IPS DF 19.7 (cell line): ENCODE measurements around the gene WHRN.

Source experiments
- DNase-seq: peaks from one replicate; pipeline ENCODE4 v3.0.0-alpha.2; 2013; ENCODE audit warnings: low read depth, low spot score

Gene WHRN

GRCh38 chr9:114472765-114473446, 32.4 kb downstream of the WHRN start:
- DNase-seq = no peak

DNA sequence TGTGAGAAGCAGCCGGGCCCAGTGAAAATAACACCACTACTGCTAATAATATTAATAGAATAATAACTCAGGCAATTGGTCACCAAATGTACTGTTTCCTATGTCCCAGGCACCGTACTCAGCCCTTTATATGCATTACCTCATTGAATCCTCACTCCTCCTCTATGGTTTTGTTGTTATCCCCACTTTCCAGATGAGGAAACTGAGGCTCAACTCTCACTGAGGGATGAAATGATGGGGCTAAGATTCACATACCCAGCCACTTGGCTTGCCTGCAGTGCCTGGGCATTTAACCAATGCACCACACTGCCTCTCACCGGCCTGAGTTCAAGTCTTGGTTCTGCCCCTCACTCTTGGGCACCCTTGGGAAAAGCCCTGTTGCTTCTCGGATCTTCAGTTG, 34.1 kb downstream of the WHRN start:
- DNase-seq = no peak

DNA sequence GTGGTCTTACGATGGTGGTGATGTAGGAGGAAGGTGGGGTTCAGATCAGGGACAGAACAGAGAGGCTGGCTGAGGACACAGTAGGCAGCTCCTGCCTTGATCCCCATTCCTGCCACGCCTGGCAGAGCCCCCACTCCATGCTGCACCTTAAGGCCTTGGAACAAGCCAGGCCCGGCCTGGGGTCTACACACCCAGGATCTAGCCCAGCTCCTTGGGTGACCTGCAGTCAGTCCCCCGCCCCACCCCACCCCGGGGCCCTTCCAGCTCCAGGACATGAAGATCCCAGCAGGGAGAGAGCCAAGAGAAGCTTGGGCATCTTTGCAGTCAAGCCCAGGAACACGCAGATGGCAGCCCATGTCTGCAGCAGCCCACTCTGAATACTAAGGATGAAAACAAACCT, 34.7 kb downstream of the WHRN start:
- no peak for DNase-seq

- DNase-seq = no peak
Observed at GRCh38 chr9:114470121-114470520, 35.2 kb downstream of the WHRN start.

GRCh38 chr9:114469091-114469853, 36.0 kb downstream of the WHRN start:
- no peak for DNase-seq

DNA sequence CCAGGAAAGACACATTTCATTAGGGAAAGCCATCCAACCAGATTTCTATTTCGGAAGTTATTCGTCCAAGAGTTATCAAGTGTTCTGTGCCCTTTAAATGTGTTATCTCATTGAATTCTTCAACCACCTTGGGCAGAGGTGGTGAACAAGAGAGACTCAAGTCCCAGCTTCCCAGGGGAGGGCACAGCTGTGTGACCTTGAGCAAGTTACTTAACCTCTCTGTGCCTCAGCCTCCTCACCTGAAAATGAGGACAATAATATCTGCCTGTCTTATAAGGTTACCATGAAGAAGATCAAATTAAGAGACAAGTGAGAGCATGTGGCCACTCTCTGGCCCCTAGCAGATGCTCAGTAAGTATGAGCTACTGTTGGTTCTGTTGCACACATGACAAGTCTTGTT, 37.4 kb downstream of the WHRN start:
- DNase-seq = no peak

DNA sequence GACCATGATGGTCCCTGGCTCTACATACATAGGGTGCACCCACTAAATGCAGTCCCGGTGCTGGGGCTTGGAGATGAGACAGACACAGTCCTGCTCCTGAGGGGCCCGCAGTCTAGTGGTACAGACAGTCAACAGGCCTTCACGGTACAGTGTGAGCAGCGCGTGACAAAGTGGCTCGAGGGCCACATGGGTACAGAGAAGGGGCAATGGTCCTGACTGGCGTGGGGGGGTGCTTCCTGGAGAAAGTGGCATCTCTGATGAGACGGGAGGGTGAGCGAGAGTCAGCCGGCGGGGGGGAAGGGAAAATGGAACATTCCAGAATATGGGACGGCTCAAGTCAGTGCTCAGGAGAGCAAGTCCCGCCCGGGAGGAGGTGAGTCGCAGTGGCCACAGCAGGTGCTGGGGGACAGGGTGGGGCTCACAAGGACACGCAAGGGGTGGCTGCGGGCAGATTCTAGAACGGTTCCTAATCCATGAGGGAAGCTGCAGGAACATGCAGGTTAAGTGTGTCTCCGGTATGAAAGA, 38.0 kb downstream of the WHRN start:
- DNase-seq = no peak

DNA sequence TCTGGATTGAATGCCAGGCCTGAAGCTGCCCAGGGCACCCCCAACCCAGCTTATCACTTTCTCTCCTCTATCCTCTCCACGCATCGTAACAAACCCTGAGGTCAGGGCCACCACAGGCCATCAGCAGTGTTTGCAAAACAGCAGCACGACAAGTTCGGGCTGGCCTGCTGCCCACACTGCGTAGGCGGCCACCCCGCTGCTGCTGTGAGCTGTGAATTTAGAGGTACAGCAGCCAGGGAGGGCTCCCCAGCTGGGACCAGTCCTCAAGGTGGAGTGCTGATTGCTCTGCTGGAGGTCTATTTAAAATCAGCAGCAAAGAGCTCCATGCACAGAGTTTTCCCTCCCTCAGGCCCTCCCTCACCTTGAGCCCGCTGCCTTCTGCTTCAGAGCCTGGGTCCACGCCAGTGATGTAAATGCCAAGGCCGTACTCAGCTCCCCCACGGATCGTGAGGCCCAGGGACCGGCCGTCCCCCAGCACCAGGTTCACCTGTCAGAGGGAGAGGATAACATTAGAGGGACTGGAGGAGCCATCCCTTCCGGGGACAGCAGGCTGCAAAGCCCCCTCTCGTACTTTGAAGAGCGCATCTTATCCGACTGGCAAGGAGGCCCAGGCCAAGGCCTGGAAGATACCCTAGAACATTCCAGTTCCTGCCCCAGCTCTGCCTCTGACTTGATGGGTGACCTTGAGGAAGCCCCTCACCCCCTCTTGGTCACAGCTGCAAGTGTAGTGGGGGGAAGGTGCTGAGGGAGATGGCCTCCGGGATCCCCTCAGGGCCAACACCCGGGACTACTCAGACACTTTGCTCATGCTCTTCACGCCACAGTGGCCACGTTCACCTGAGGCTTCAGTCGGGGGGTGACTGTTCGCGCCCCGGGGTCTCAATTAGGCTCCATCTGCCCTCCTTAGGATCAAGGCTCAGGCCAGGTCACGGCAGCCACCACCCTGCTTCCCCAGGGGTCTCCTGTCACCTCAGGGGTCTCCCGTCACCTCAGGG, 39.1 kb downstream of the WHRN start:
- DNase-seq = no peak

- DNase-seq = no peak
Observed at GRCh38 chr9:114465417-114465816, 39.9 kb downstream of the WHRN start.

- no peak for DNase-seq
Observed at GRCh38 chr9:114464281-114465051, 40.8 kb downstream of the WHRN start.

DNA sequence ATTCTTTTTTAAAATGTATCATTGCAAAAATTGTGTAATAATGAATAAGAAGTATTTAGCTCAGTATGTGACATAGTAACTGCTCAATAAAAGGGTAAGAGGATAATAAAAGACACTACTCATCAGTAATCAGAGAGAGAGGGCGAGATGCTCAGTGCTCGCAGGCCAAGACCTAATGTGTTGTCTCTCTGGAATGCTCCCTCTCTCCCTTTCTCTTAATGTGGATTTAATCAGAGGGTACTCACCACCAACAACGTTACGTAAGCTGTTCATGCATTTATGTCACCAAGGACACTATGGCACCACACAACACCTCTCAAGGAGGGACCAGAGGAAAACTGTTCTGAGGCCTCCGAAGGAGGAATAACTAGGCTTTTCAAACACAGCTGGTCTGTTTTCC, 42.5 kb downstream of the WHRN start:
- no peak for DNase-seq

- no peak for DNase-seq
Observed at GRCh38 chr9:114461468-114461867, 43.8 kb downstream of the WHRN start.

- DNase-seq = no peak
Observed at GRCh38 chr9:114460513-114461199, 44.6 kb downstream of the WHRN start.

DNA sequence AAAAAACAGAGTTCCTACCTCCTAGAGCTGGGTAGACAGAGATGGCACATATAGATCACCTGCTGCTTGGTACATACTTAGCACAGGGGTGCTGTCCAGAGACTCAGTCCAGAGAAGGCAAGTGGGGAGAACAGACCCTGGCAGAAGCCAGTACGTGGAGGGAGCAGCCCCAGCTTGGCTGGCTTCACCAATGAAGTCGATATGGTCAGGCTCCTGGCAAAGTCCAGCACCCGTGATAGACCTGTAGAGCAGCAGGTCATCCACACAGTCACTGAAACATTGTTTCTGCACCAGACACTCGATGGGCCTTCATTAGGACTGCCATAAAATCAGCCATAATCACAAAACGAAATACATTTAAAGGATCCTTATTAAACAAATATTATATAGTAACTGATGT, 45.8 kb downstream of the WHRN start:
- no peak for DNase-seq

DNA sequence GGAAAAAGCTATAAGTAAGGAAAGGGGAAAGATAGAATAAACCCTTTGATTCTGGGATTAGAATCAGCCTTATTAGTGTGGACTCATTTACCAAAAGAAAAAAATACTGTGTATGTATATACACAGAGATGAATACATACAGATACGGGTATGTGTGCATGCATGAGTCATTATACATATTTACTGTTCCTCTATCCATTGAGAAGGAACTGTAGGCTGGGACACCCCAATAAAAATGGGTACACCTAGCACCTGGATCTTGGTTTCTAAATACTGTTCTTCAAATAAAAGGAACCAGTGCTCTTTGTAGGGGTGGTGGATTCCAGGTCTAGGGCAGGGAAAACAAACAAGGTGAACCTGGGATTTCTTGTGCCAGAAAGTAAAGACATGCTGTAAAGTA, 48.3 kb downstream of the WHRN start:
- no peak for DNase-seq

DNA sequence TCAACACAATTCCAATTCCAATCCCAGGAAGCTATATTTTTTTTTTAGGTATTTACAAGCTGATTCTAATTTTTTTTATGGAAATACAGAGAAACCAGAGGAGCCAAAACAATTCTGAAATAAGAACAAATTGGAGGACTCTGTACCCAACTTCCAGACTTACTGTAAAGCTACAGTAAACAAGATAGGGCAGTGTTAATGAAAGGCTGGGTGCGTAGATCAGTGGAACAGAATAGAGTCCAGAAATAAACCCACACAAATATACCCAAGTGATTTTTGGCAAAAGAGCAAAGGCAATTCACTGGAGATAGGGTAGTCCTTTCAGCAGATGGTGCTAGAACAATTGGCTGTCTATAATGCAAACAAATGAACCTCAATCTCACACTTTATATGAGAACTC, 50.6 kb downstream of the WHRN start:
- DNase-seq = no peak

- no peak for DNase-seq
Observed at GRCh38 chr9:114452219-114453165, 52.8 kb downstream of the WHRN start.

DNA sequence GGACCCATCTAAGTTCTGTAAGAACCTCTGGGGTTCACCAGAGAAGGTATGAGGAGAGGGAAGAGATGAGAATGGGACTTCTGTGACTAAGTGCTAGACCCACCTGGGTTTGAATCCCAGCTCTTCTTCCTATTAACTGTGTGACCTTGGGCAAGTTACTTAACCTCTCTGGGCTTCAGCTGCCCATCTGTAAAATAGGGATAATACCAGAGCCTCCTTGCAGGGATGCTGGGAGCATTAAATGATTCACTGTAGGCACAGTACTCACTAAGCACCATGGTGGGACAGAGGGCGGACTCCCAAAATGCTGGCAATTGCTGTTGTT, 53.6 kb downstream of the WHRN start:
- no peak for DNase-seq

DNA sequence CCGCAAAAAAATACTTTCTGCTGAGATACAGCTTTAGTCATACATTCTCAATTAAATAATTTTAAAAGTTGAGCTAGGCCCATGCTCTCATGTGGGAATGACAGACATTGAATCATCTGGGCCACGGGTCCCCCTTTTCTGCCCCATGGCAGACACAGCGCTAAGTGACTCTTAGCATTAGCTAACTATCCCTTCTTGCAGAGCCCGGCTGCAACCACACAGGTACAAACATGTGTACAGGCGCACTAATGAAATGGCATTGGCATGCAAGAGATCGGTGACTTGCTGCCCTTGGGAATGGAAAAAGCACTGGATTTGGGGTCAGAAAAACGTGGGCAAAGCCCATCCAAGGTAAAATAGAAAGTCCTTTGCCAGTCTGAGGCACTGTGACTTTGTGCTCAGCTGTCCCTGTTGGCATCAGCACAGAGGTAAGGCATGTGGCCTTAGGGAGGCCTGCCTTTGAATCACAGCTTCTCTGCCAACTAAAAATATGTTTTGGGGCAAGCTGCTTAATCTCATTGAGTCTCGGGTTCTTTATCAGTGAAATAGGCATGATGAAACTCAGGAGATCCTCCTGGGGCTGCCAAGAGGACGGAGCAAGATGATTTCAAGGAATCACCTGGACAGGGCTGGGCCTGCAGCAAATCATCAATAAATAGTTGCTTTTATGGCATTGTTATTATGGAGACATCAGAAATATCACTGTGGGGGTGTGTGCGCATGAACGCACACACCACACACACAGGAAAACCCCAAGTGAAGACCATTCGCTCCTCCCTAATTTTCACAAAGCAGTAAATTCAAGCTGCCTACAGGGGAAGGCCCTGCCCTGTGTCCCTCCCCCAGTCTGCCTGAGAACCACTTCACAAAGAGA, 54.2 kb downstream of the WHRN start:
- DNase-seq = no peak
